GM12875 (cell line): ENCODE results near the gene EFS.
"Not testable (repeated sequence)": the region's sequence is repeated elsewhere in the genome, so short reads cannot be mapped to it uniquely, and the experiment has no call there.

Source experiments
- H3K4me3 ChIP-seq: one replicate; pipeline ENCODE4 v1.5.1; 2011; ENCODE audit warnings: low read depth, low read length, control low read depth
- TF ChIP-seq, protein P1 (sequence below): IDR thresholded peaks from 2 replicates; pipeline ENCODE4 v1.5.1; 2011; ENCODE audit warnings: low read depth, mild to moderate bottlenecking, control low read depth, inconsistent platforms, low read length, moderate library complexity, borderline replicate concordance; ENCODE audit not compliant: insufficient read depth

Gene EFS

DNA sequence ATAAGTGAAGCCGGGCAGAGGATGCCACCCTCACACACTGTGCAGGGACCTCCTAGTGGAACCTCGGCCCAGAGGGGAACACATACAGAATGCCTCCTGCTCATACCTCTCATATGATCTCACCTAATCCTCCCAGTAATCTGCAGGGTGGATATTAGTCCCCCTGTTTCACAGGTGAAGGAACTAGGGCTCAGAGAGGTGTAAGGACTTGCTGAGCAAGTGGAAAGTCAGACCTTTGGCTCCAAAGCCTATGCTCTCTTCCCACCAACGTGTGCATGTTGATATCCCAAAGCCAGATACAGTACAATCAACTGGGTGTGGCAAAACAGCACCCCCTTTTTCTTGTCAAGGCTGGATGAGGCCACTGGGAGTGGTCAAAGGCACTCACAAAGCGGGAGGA, 38.9 kb upstream of the EFS start:
- TF ChIP-seq, protein P1, sequence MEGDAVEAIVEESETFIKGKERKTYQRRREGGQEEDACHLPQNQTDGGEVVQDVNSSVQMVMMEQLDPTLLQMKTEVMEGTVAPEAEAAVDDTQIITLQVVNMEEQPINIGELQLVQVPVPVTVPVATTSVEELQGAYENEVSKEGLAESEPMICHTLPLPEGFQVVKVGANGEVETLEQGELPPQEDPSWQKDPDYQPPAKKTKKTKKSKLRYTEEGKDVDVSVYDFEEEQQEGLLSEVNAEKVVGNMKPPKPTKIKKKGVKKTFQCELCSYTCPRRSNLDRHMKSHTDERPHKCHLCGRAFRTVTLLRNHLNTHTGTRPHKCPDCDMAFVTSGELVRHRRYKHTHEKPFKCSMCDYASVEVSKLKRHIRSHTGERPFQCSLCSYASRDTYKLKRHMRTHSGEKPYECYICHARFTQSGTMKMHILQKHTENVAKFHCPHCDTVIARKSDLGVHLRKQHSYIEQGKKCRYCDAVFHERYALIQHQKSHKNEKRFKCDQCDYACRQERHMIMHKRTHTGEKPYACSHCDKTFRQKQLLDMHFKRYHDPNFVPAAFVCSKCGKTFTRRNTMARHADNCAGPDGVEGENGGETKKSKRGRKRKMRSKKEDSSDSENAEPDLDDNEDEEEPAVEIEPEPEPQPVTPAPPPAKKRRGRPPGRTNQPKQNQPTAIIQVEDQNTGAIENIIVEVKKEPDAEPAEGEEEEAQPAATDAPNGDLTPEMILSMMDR: no peak
- no peak overlapping the region for H3K4me3 ChIP-seq

DNA sequence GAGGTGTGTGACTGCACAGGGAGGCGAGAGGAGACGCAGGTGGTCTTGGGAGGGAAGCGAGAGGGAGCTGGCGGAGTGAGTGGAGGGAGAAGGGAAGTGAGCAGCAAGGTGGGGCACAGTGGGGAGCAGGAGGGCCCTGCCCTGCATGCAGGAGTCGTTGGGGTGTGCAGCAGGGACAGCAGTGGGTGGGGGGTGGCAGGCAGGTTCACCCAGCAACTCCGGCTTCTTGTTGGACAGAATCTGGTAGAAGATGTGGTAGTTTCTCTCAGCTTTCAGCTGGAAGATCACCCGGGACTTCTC, 38.1 kb upstream of the EFS start:
- TF ChIP-seq, protein P1: no peak
- no peak overlapping the region for H3K4me3 ChIP-seq

DNA sequence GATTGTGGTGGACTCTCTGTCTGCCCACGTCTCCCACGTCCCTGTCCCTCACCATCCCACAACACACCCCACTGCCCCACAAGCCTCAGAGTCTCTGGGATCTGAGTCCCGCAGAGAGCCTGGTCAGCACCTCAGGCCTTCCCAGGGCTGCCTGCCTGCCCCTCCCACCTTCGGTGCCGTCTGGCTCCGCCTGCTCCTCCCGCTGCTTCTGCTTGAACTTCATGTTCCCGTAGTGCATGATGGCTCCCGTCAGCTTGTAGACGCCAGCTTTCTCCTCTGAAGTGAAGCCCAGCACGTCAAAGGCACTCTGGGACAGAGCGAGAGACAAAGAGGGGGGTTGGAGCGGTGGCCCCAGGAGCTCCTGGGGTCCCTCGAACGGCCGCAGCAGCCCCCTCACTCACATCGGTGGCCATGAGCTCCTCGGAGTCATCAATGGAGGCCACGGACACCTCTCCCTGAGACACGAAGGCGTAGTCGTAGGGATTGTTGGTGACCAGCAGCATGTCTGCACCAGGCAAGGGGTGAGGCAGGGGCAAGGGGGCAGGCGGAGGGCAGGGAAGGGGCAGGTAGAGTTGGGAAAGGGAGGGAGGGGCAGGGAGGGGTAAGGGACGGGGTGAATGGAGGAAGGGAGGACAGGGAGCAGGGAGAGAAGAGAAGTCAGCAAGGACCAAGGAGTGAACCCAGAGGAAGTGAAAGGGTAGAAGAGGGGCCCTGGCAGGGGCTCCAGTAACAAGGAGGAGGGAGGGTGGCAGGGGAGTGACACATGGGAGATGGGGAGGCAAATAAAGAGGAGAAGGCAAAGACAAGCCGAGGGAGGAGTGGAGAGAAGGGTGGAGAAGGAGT, 37.5 kb upstream of the EFS start:
- no peak overlapping the region for H3K4me3 ChIP-seq

DNA sequence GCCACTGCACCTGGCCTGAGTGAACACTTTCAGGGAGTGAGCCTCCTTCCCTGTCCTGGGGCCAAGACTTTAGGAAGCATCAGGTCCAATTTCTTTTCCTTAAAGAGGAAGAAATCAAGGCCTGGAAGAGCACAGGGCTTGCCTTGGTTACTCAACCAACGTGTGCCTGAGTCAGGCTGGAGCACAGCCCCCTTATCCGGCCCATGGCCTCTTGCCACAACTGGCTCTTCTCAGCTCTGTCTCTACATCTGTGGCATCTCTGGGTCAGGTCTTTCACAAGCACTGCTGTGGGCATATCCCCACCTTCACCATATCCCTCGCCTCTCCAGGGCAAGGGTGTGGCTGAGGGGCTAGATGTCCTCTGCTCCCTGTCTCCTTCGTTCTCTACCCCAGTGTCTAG, 36.3 kb upstream of the EFS start:
- TF ChIP-seq, protein P1: no peak
- H3K4me3 ChIP-seq: no peak overlapping the region

More for the DNA sequence above, 37.5 kb upstream of the EFS start:
- TF ChIP-seq, protein P1: no peak

DNA sequence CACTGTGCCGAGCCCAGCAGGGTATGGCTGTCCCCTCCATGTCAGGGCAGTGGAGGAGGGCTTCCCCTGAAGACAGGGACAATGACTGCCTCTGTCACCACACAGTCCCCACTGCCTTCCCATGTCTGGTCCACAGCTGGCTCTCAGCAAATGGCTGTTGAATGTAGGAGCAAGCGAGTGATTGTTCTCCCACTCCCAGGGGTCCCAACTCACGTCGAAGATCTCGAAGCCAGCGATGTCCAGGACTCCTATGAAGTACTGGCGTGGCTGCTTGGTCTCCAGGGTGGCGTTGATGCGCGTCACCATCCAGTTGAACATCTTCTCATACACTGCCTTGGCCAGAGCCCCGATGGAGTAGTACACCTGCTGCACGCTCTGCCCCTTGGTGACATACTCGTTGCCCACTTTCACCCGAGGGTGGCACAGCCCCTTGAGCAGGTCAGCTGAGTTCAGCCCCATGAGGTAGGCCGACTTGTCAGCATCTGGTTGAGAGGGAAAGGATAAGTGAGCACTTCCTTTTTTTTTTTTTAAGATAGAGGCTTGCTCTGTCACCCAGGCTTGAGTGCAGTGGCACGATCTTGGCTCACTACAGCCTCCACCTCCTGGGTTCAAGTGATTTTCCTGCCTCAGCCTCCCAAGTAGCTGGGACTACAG, 35.7 kb upstream of the EFS start:
- not testable (repeated sequence) for H3K4me3 ChIP-seq

DNA sequence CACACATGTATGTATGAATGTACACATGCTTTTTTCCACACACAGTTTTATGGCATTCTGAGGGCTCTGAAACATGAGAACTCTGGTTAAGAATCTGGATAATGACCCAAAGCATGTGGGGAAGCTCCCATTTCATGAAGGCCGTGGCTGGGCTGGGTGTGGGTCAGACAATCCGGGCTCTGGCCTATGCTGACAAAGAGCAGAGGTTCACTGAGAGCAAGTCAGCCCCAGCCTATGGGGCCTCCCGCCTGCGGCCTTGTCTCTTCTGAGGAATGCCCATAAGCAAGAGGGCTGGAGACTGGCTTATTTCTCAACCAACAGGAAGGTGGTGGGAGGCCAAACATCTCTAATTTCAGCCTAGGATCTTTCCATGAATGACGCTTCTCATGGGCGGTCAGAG, 34.6 kb upstream of the EFS start:
- TF ChIP-seq, protein P1: no peak
- H3K4me3 ChIP-seq: no peak overlapping the region

DNA sequence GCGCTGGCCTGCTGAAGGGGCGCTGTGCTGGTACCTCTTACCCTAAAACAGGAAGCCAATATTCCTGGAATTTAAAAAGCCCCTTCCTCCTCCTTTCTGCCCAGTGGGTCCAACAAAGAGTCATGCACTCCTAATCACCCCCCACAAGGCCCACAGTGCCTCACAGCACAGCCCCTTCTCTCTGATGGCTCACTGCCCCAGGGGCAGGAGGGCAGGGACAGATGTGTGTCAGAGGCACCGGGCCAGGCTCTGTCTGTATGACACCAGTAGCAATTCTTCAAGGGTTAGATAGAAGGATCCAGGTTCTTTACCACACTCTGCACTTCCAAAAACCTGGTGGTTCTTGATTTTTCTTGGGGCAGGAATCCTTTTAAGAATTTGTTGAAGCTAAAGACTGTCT, 34.2 kb upstream of the EFS start:
- TF ChIP-seq, protein P1: no peak

DNA sequence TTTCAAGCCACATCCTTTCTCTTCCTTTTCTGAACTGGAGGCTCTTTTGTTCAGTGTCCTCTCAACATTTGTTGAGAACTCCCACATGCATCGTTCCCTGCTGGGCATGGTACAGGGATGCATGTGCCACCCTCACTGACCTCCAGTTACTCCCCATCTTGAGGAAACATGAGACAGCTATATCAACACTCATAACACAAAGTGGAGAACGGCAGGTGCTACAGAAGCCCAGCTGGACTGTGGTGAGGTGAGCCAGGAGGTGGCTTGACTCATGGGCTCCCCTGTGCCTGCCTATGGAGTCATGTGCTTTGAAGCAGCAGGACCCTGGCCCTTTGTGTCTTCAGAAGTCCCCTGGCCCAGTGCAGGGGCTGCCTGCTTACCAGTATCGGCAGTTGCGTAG, 33.4 kb upstream of the EFS start:
- H3K4me3 ChIP-seq: no peak overlapping the region
- TF ChIP-seq, protein P1: no peak

More for the DNA sequence above, 34.2 kb upstream of the EFS start:
- H3K4me3 ChIP-seq: no peak overlapping the region
